ENCODE results near the gene AKR7A2. TPM values are rescaled to one million over a fixed set of nuclear protein-coding genes. Genes with fewer than 3 reads are reported as not detected.
"Not testable (repeated sequence)": the region's sequence is repeated elsewhere in the genome, so short reads cannot be mapped to it uniquely, and the experiment has no call there.

Gene AKR7A2
- total and polyA plus RNA-seq, 2 experiments from 2014 or later, result 20.8 to 53.6 TPM

DNA sequence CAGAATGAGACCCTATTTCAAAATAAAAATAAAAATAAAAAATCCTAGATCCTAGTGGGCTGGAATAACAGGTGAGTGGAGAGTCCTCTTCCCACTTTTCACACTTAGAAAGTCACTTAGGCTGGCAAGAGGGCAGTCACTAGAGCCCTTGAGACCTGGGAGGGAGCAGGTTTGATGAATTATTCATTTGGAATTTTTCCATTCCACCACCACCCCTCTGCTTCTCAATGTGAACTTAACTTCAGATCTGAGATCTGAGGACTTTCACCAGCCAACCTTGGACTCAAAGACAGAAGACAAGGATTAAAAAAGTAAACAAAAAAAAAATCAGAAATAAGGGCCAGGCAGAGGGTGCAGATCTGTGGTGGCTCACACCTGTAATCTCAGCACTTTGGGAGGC lies 39.9 kb downstream of the AKR7A2 start:
- H3K4me1 ChIP-seq (ENCODE audit: insufficient read depth), result no peaks in the 10 kb centered on the region
- H3K79me2 ChIP-seq (replicated peaks; ENCODE audit: insufficient read depth), result no peaks in the 10 kb centered on the region
- H3K4me3 Mint-ChIP-seq, result no peak overlapping the region
- no peaks in the 10 kb centered on the region for H3K9me2 ChIP-seq (ENCODE audit: insufficient read depth)
- H3K4me2 ChIP-seq, result no peak overlapping the region
- no peak overlapping the region for H2AFZ ChIP-seq
- peaks cover 3% of the 10 kb centered on the region; the same call in 1 of the 3 replicates for H3K4me1 Mint-ChIP-seq
- no peaks in the 10 kb centered on the region for H3F3A ChIP-seq (replicated peaks; ENCODE audit: low read depth)
- H3K36me3 ChIP-seq (ENCODE audit: insufficient read depth), result no peaks in the 10 kb centered on the region
- no peak overlapping the region for H3K27ac Mint-ChIP-seq
- no peak overlapping the region for H3K4me3 ChIP-seq
- TF ChIP-seq ZNF114 (CRISPR knock-in tag; IDR thresholded peaks at IDR 0.05) (no peak), NANOG (IDR thresholded peaks at IDR 0.05; ENCODE audit: borderline replicate concordance) (no peak), CREB1 (CRISPR knock-in tag; IDR thresholded peaks at IDR 0.05; ENCODE audit: low read depth) (no peak), ZNF462 (CRISPR knock-in tag; IDR thresholded peaks at IDR 0.05) (no peak), JUNB (IDR thresholded peaks at IDR 0.05; ENCODE audit: unreplicated experiment) (no peak)
- peaks cover 34% of the 10 kb centered on the region for H3K27me3 ChIP-seq (ENCODE audit: insufficient read depth)
- peaks cover 2% of the 10 kb centered on the region; the same call in 2 of the 3 replicates for H3K36me3 Mint-ChIP-seq (ENCODE audit: low read depth)
- peaks cover 3% of the 10 kb centered on the region; the same call in 2 of the 3 replicates for H3K9me3 Mint-ChIP-seq
- DNase-seq (ENCODE audit: low spot score) (no peak), ATAC-seq (no peak)
- no peak overlapping the region for H3K27ac ChIP-seq (ENCODE audit: low read depth)
- peaks cover 32% of the 10 kb centered on the region for H3K27me3 Mint-ChIP-seq (ENCODE audit: insufficient read depth, low read depth, poor library complexity)
- H4K20me1 ChIP-seq (replicated peaks; ENCODE audit: insufficient read depth), result no peaks in the 10 kb centered on the region

- H3K4me3 ChIP-seq; H3F3A ChIP-seq (replicated peaks; ENCODE audit: low read depth); H3K36me3 Mint-ChIP-seq (ENCODE audit: low read depth); ATAC-seq; H3K4me2 ChIP-seq; DNase-seq (ENCODE audit: low spot score); H3K4me1 Mint-ChIP-seq; H4K20me1 ChIP-seq (replicated peaks; ENCODE audit: insufficient read depth); H3K9me3 Mint-ChIP-seq; H2AFZ ChIP-seq; H3K27ac Mint-ChIP-seq; H3K79me2 ChIP-seq (replicated peaks; ENCODE audit: insufficient read depth); H3K4me1 ChIP-seq (ENCODE audit: insufficient read depth); H3K27ac ChIP-seq (ENCODE audit: low read depth); H3K36me3 ChIP-seq (ENCODE audit: insufficient read depth); H3K9me2 ChIP-seq (ENCODE audit: insufficient read depth); H3K4me3 Mint-ChIP-seq: not testable (repeated sequence)
- peaks cover 31% of the 10 kb centered on the region for H3K27me3 Mint-ChIP-seq (ENCODE audit: insufficient read depth, low read depth, poor library complexity)
- H3K27me3 ChIP-seq (ENCODE audit: insufficient read depth), result peaks cover 29% of the 10 kb centered on the region
These were observed 41.6 kb downstream of the AKR7A2 start for GRCh38 chr1:19270343-19270730.

GRCh38 chr1:19269427-19270342 lies 42.3 kb downstream of the AKR7A2 start:
- peaks cover 22% of the 10 kb centered on the region for H3K27me3 ChIP-seq (ENCODE audit: insufficient read depth)
- H3K4me3 ChIP-seq; H3K4me2 ChIP-seq; H3K36me3 Mint-ChIP-seq (ENCODE audit: low read depth); H3K79me2 ChIP-seq (replicated peaks; ENCODE audit: insufficient read depth); H4K20me1 ChIP-seq (replicated peaks; ENCODE audit: insufficient read depth); H3K9me3 Mint-ChIP-seq; H3K27ac ChIP-seq (ENCODE audit: low read depth); H3K36me3 ChIP-seq (ENCODE audit: insufficient read depth); H3K4me1 ChIP-seq (ENCODE audit: insufficient read depth); H3K27ac Mint-ChIP-seq; H2AFZ ChIP-seq; DNase-seq (ENCODE audit: low spot score); H3K4me1 Mint-ChIP-seq; H3K9me2 ChIP-seq (ENCODE audit: insufficient read depth); ATAC-seq; H3K4me3 Mint-ChIP-seq; H3F3A ChIP-seq (replicated peaks; ENCODE audit: low read depth): not testable (repeated sequence)
- H3K27me3 Mint-ChIP-seq (ENCODE audit: insufficient read depth, low read depth, poor library complexity), result peaks cover 25% of the 10 kb centered on the region
